Natural killer cell (primary cell): Measurements from ENCODE around the gene PAPSS2. TPM values are rescaled to one million over a fixed set of nuclear protein-coding genes. Genes with fewer than 3 reads are reported as not detected.

Experiments
- ATAC-seq, 3 donors: fragments of 150-1000 bp in 2 of 3; fragments of 200-7000 bp in 1 of 3; cut with Tn5 transposase; 1 replicate in 1 of 3; 2 replicates in 2 of 3; pipeline ENCODE4 v1.10.0; 2021; ENCODE audit warnings: mild to moderate bottlenecking in 2 of 3, moderate library complexity in 2 of 3
- DNase-seq, 2 donors: peaks; one replicate each; pipeline versions ENCODE4 v3.0.0 to v3.0.0-alpha.2; 2013 to 2021; ENCODE audit warnings: mixed read lengths in 1 of 2
- H3K27ac ChIP-seq: one replicate; pipeline ENCODE4 v1.5.1; 2013; ENCODE audit warnings: mild to moderate bottlenecking, low read length
- H3K27me3 ChIP-seq: one replicate; pipeline ENCODE4 v1.6.1; 2013; ENCODE audit warnings: low read length; ENCODE audit not compliant: control insufficient read depth, insufficient read depth
- H3K36me3 ChIP-seq: one replicate; pipeline ENCODE4 v1.6.1; 2013; ENCODE audit warnings: low read length; ENCODE audit not compliant: control insufficient read depth, insufficient read depth
- H3K4me1 ChIP-seq: one replicate; pipeline ENCODE4 v1.6.1; 2013; ENCODE audit warnings: low read length; ENCODE audit not compliant: control insufficient read depth, insufficient read depth
- H3K4me3 ChIP-seq: one replicate; pipeline ENCODE4 v1.5.1; 2013; ENCODE audit warnings: low read length
- H3K9me3 ChIP-seq: one replicate; pipeline ENCODE4 v1.6.1; 2013; ENCODE audit warnings: low read length; ENCODE audit not compliant: control insufficient read depth, insufficient read depth
- H3K27ac Mint-ChIP-seq, 2 donors: one replicate each; pipeline ENCODE4 v1.8.0; 2022; ENCODE audit warnings: mild to moderate bottlenecking in 2 of 2, mixed read lengths in 2 of 2, moderate library complexity in 1 of 2
- H3K27me3 Mint-ChIP-seq, 2 donors: one replicate each; pipeline ENCODE4 v1.8.0; 2022; ENCODE audit warnings: low read depth in 2 of 2, mixed read lengths in 2 of 2
- H3K36me3 Mint-ChIP-seq: one replicate; pipeline ENCODE4 v1.8.0; 2022; ENCODE audit warnings: mixed read lengths
- H3K4me1 Mint-ChIP-seq, 2 donors: one replicate each; pipeline ENCODE4 v1.8.0; 2022; ENCODE audit warnings: mixed read lengths in 2 of 2
- H3K4me3 Mint-ChIP-seq: one replicate; pipeline ENCODE4 v1.8.0; 2022; ENCODE audit warnings: mild to moderate bottlenecking, moderate library complexity, mixed read lengths
- H3K9me3 Mint-ChIP-seq, 2 donors: one replicate each; pipeline ENCODE4 v1.8.0; 2022; ENCODE audit warnings: mixed read lengths in 2 of 2
- CTCF ChIP-seq: fragments of 200-600 bp; IDR thresholded peaks from one replicate; pipeline ENCODE4 v1.8.0; 2022; ENCODE audit warnings: antibody characterized with exemption
- WGBS: methylation state at CpG from one replicate; pipeline ENCODE4 v1.1.7; 2013; ENCODE audit warnings: missing lambda C conversion rate; ENCODE audit not compliant: insufficient coverage; 5-methylcytosine and 5-hydroxymethylcytosine counted together
- intact Hi-C: fragments of 100-400 bp; cut with micrococcal nuclease; formaldehyde crosslinking; loops from one replicate; pipeline ENCODE4 v1.14.2; 2022
- total RNA-seq, 4 donors: library from RNA; stranded (reverse); fragments of 120-200 nt in 1 of 4; gene quantifications; one replicate each; pipeline versions ENCODE4 v1.2.3 to v1.2.4, GENCODE V29; 2013 to 2022

Gene PAPSS2
- total RNA-seq, 3 donors from 2014 or later (not counting 1 experiment from before 2014, with no cell fraction given), result 0.13 to 1.1 TPM; not detected in 1

- no peak overlapping the region for H3K4me3 Mint-ChIP-seq
- Histone ChIP-seq H3K4me3 (no peak overlapping the region), H3K4me1 (no peaks in the 10 kb centered on the region), H3K27ac (no peak overlapping the region), H3K36me3 (no peaks in the 10 kb centered on the region), H3K9me3 (no peaks in the 10 kb centered on the region), H3K27me3 (peaks cover 2% of the 10 kb centered on the region)
- intact Hi-C loops, result no loop called here
- H3K36me3 Mint-ChIP-seq, result no peaks in the 10 kb centered on the region
- DNase-seq, result no peak
- peaks cover 2 to 20% of the 10 kb centered on the region in 2 donors for H3K27me3 Mint-ChIP-seq
- no peaks in the 10 kb centered on the region for H3K9me3 Mint-ChIP-seq
- ATAC-seq, result no peak
- no peak overlapping the region for H3K27ac Mint-ChIP-seq
- H3K4me1 Mint-ChIP-seq, result no peaks in the 10 kb centered on the region
- WGBS, result 52% methylated on average over 1 of the region's 2 CpGs
- no peak for TF ChIP-seq CTCF
Measured at GRCh38 chr10:87646935-87647334, 12.7 kb upstream of the PAPSS2 start.

DNA sequence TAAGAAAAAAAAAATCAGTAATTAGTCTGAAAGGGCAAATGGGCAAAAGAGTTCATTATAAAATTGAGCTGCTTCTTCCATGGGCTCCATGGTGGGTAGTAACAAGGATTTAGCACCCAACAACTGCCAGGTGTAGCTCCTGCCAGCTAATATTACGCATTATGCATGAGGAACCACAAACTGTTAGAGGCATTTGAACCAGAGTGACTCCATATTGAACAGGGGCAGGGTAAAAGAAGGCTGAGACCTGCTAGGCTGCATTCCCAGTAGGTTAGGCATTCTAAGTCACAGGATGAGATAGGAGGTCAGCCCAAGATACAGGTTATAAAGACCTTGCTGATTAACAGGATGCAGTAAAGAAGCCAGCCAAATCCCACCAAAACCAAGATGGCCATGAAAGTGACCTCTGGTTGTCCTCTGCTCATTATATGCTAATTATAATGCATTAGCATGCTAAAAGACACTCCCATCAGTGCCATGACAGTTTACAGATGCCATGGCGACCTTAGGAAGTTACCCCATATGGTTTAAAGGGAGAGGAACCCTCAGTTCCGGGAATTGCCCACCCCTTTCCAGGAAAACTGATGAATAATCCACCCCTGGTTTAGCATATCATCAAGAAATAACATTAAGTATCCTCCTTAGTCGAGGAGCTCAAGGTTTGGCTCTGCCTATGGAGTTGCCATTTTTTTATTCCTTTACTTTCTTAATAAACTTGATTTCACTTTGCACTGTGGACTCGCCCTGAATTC is 8.7 kb upstream of the PAPSS2 start:
- H3K4me1 Mint-ChIP-seq, result no peaks in the 10 kb centered on the region
- WGBS, result 69% methylated on average over 5 of the region's 5 CpGs
- no peaks in the 10 kb centered on the region for H3K36me3 ChIP-seq

DNA sequence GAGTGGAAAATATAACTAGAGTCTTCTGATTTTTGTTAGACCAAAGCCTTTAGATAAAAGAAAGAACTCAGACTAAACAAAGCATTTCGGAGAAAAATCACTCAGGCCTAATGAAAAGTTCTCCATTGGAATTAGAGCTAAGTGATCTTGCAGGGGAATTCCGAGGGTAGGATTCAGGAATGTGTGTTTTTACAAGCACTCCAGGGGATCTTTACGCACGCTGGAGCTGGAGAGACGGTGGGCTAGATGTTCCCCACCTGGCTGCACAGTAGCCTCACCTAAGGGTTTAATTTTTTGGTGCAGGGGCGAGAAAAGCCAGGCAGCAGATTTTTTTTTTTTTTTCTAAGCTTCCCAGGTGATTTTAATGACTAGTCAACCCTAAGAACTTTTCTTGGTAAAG is 7.9 kb upstream of the PAPSS2 start:
- Mint-ChIP-seq H3K36me3 (no peaks in the 10 kb centered on the region), H3K27me3 (peaks cover 6 to 36% of the 10 kb centered on the region in 2 donors), H3K4me1 (peaks cover 0 to 5% of the 10 kb centered on the region in 2 donors), H3K9me3 (no peaks in the 10 kb centered on the region), H3K27ac (no peak overlapping the region), H3K4me3 (no peak overlapping the region)
- WGBS, result 88% methylated on average over 6 of the region's 6 CpGs
- H3K27me3 ChIP-seq, result peaks cover 2% of the 10 kb centered on the region
- H3K4me1 ChIP-seq, result no peaks in the 10 kb centered on the region
- no peak for DNase-seq
- no peak overlapping the region for H3K4me3 ChIP-seq
- no peaks in the 10 kb centered on the region for H3K36me3 ChIP-seq
- no peak for ATAC-seq
- intact Hi-C loops, result loop anchor here (10.0 kb wide), 1 partner anchor 123 kb away; no protein-coding TSS in a partner anchor
- H3K27ac ChIP-seq, result no peak overlapping the region
- H3K9me3 ChIP-seq, result no peaks in the 10 kb centered on the region
- no peak for TF ChIP-seq CTCF

More for the DNA sequence above, 8.7 kb upstream of the PAPSS2 start:
- Mint-ChIP-seq H3K27me3 (peaks cover 6 to 29% of the 10 kb centered on the region in 2 donors), H3K9me3 (no peaks in the 10 kb centered on the region), H3K36me3 (no peaks in the 10 kb centered on the region), H3K4me3 (no peak overlapping the region), H3K27ac (no peak overlapping the region)
- ATAC-seq, result no peak
- TF ChIP-seq CTCF, result no peak
- DNase-seq, result no peak
- Histone ChIP-seq H3K4me3 (no peak overlapping the region), H3K9me3 (no peaks in the 10 kb centered on the region), H3K27me3 (peaks cover 2% of the 10 kb centered on the region), H3K4me1 (no peaks in the 10 kb centered on the region), H3K27ac (no peak overlapping the region)
- intact Hi-C loops, result loop anchor here (10.0 kb wide), 1 partner anchor 124 kb away; no protein-coding TSS in a partner anchor
